ENCODE data around the gene ITSN2. TPM values are rescaled to one million over a fixed set of nuclear protein-coding genes. Genes with fewer than 3 reads are reported as not detected.

Gene ITSN2
- total RNA-seq, 1 experiment from 2014 or later = 26.5 TPM

- TF ChIP-seq, protein P1, sequence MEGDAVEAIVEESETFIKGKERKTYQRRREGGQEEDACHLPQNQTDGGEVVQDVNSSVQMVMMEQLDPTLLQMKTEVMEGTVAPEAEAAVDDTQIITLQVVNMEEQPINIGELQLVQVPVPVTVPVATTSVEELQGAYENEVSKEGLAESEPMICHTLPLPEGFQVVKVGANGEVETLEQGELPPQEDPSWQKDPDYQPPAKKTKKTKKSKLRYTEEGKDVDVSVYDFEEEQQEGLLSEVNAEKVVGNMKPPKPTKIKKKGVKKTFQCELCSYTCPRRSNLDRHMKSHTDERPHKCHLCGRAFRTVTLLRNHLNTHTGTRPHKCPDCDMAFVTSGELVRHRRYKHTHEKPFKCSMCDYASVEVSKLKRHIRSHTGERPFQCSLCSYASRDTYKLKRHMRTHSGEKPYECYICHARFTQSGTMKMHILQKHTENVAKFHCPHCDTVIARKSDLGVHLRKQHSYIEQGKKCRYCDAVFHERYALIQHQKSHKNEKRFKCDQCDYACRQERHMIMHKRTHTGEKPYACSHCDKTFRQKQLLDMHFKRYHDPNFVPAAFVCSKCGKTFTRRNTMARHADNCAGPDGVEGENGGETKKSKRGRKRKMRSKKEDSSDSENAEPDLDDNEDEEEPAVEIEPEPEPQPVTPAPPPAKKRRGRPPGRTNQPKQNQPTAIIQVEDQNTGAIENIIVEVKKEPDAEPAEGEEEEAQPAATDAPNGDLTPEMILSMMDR (IDR thresholded peaks at IDR 0.05 in 2 of 3, conservative IDR thresholded peaks at IDR 0.05 in 1 of 3; ENCODE audit: borderline replicate concordance in 1 of 3, insufficient read depth in 1 of 3, low read depth in 2 of 3, low read length in 2 of 3) = no peak
- TF ChIP-seq YY1 (IDR thresholded peaks at IDR 0.05; ENCODE audit: extremely low read depth, insufficient replicate concordance, low read depth, low read length) = no peak
- TF ChIP-seq CBX3 (IDR thresholded peaks at IDR 0.05; ENCODE audit: low read depth) = no peak
- no peak for TF ChIP-seq ZNF274 (IDR thresholded peaks at IDR 0.05; ENCODE audit: low read depth, low read length)
- no peak for TF ChIP-seq EGR1 (IDR thresholded peaks at IDR 0.05; ENCODE audit: low read depth)
Measured at GRCh38 chr2:24175631-24176187, 184.6 kb downstream of the ITSN2 start (continued).

DNA sequence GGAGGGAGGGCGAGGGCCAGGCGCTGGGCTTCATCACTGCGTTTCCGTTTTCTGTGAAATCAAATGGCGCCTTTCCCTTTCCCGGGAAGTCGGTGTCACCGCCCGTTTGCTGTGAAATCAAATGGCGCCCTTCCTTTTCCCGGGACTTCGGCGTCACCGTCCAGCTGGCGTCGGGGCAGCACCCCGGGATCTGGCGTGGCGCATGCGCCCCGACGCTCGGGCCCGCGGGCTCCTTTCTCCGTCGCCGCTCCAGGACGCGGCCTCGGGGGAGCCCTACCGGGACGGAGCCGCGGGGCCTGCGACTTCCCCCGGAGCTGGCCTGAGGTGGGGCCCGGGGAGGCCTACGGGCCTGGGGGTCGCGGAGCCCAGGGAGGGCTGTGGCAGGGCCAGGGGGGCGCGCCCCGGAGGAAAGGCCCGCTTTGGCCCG, 185.5 kb downstream of the ITSN2 start, which contains the start of gene FAM228A:
Gene FAM228A, plus strand, starts transcription at position 203 of the 427 bp plus-strand sequence. CDS start 428 bp downstream, outside the sequence.
- intact Hi-C loops (cut with micrococcal nuclease) = no loop called here
- H3K36me3 ChIP-seq (ENCODE audit: control insufficient read depth in 1 of 2, insufficient read depth in 2 of 2, low read length in 2 of 2) = no peaks in the 10 kb centered on the region
- no TSS peak for BruUV-seq (replicated peaks)
- H4K20me1 ChIP-seq (ENCODE audit: insufficient read depth) = no peaks in the 10 kb centered on the region
- ChIA-PET RAD21 (ENCODE audit: low non-redundant PET in 1 of 2, low total read pairs in 2 of 2, uncharacterized antibody in 2 of 2, unreplicated experiment in 2 of 2) (no interaction called here), POLR2A (no interaction called here), CTCF (no interaction called here)
- H3K9me2 ChIP-seq (ENCODE audit: insufficient read depth) = no peaks in the 10 kb centered on the region
- H3K79me2 ChIP-seq (ENCODE audit: insufficient read depth, low read length) = no peaks in the 10 kb centered on the region
- H2AFZ ChIP-seq (ENCODE audit: low read depth, low read length, poor library complexity, severe bottlenecking) = no peak within 1 kb of the TSS
- H3K4me3 ChIP-seq (replicated peaks in 1 of 2; ENCODE audit: low read depth in 1 of 2, low read length in 2 of 2) = no peak within 1 kb of the TSS
- no peaks in the 10 kb centered on the region for H3K9me3 ChIP-seq (ENCODE audit: control insufficient read depth in 1 of 2, insufficient read depth in 1 of 2, low read depth in 1 of 2, low read length in 2 of 2)
- no peak within 1 kb of the TSS for H3K9ac ChIP-seq (ENCODE audit: low read length)
- no peaks in the 10 kb centered on the region for H3K27me3 ChIP-seq (ENCODE audit: insufficient read depth, low read length)
- TF ChIP-seq POLR2A (IDR thresholded peaks at IDR 0.05; ENCODE audit: borderline replicate concordance, extremely low read depth, insufficient read depth, insufficient read length) (no peak), FOSL1 (IDR thresholded peaks at IDR 0.05; ENCODE audit: low read depth) (no peak), ZBTB33 (IDR thresholded peaks at IDR 0.05; ENCODE audit: extremely low read depth, insufficient replicate concordance, low read length) (no peak)
- TF ChIP-seq, protein P1 (IDR thresholded peaks at IDR 0.05 in 2 of 3, conservative IDR thresholded peaks at IDR 0.05 in 1 of 3; ENCODE audit: borderline replicate concordance in 1 of 3, insufficient read depth in 1 of 3, low read depth in 2 of 3, low read length in 2 of 3) = no peak
- no peaks in the 10 kb centered on the region; a peak in 1 of 4 replicates for H3K4me1 ChIP-seq (ENCODE audit: control insufficient read depth in 1 of 2, insufficient read depth in 2 of 2, low read length in 2 of 2)
- no peak within 1 kb of the TSS for H3K4me2 ChIP-seq (ENCODE audit: low read length)
- ATAC-seq (no peak), DNase-seq (ENCODE audit: low read depth, low spot score) (no peak)
- no peak within 1 kb of the TSS for H3K27ac ChIP-seq (ENCODE audit: low read depth, low read length)

Measured in HCT116 (cell line).